Astrocyte (in vitro differentiated cells and primary cell): ENCODE results near the gene E4F1. TPM values are rescaled to one million over a fixed set of nuclear protein-coding genes. Genes with fewer than 3 reads are reported as not detected.

Experiments
- DNase-seq: peaks from one replicate; pipeline ENCODE4 v3.0.0-alpha.2; 2010; ENCODE audit warnings: low read depth
- FAIRE-seq: peaks from 2 replicates; lab custom pipeline; 2011; peaks lifted over from hg19 to GRCh38; lab: Jason Lieb, UNC
- H2AFZ ChIP-seq: 2 replicates; pipeline ENCODE4 v1.6.0; 2012; ENCODE audit warnings: low read depth, low read length, inconsistent platforms
- H3K27ac ChIP-seq: 2 replicates; pipeline ENCODE4 v1.5.1; 2011; ENCODE audit warnings: low read depth, low read length, inconsistent platforms
- H3K27me3 ChIP-seq: 2 replicates; pipeline ENCODE4 v1.6.0; 2011; ENCODE audit warnings: low read length, inconsistent platforms; ENCODE audit not compliant: insufficient read depth
- H3K36me3 ChIP-seq: 2 replicates; pipeline ENCODE4 v1.5.1; 2011; ENCODE audit warnings: low read length, inconsistent platforms; ENCODE audit not compliant: insufficient read depth
- H3K4me1 ChIP-seq: 2 replicates; pipeline ENCODE4 v1.5.1; 2011; ENCODE audit warnings: low read length, inconsistent platforms; ENCODE audit not compliant: insufficient read depth
- H3K4me2 ChIP-seq: 2 replicates; pipeline ENCODE4 v1.6.0; 2012; ENCODE audit warnings: low read length, inconsistent platforms
- H3K4me3 ChIP-seq: 2 replicates; pipeline ENCODE4 v1.5.1; 2011; ENCODE audit warnings: low read depth, mild to moderate bottlenecking, low read length, inconsistent platforms; ENCODE audit not compliant: insufficient read depth
- H3K79me2 ChIP-seq: 2 replicates; pipeline ENCODE4 v1.6.0; 2012; ENCODE audit warnings: mild to moderate bottlenecking, low read length, inconsistent platforms; ENCODE audit not compliant: insufficient read depth
- H3K9ac ChIP-seq: 2 replicates; pipeline ENCODE4 v1.6.0; 2012; ENCODE audit warnings: mild to moderate bottlenecking, low read length, inconsistent platforms
- H3K9me3 ChIP-seq: 2 replicates; pipeline ENCODE4 v1.5.1; 2012; ENCODE audit warnings: low read depth, mild to moderate bottlenecking, low read length, inconsistent platforms; ENCODE audit not compliant: insufficient read depth
- H4K20me1 ChIP-seq: 2 replicates; pipeline ENCODE4 v1.6.0; 2012; ENCODE audit warnings: low read length, inconsistent platforms; ENCODE audit not compliant: insufficient read depth
- H3K27ac Mint-ChIP-seq: one replicate; pipeline ENCODE4 v1.8.0; 2021; ENCODE audit warnings: mild to moderate bottlenecking, mixed read lengths; ENCODE audit not compliant: unreplicated experiment
- H3K27me3 Mint-ChIP-seq: one replicate; pipeline ENCODE4 v1.8.0; 2021; ENCODE audit warnings: low read depth, mixed read lengths; ENCODE audit not compliant: unreplicated experiment
- H3K36me3 Mint-ChIP-seq: one replicate; pipeline ENCODE4 v1.8.0; 2021; ENCODE audit warnings: low read depth, mixed read lengths; ENCODE audit not compliant: unreplicated experiment
- H3K4me1 Mint-ChIP-seq: one replicate; pipeline ENCODE4 v1.8.0; 2021; ENCODE audit warnings: low read depth, mixed read lengths; ENCODE audit not compliant: unreplicated experiment
- H3K4me3 Mint-ChIP-seq: one replicate; pipeline ENCODE4 v1.8.0; 2021; ENCODE audit warnings: mild to moderate bottlenecking, moderate library complexity, mixed read lengths; ENCODE audit not compliant: unreplicated experiment
- H3K9me3 Mint-ChIP-seq: one replicate; pipeline ENCODE4 v1.8.0; 2021; ENCODE audit warnings: mild to moderate bottlenecking, mixed read lengths; ENCODE audit not compliant: unreplicated experiment
- CTCF ChIP-seq: IDR thresholded peaks from 2 replicates; pipeline ENCODE4 v1.5.1; 2011; ENCODE audit warnings: low read depth, mild to moderate bottlenecking, inconsistent platforms, low read length, moderate library complexity; ENCODE audit not compliant: insufficient read depth
- EZH2 ChIP-seq: IDR thresholded peaks from 2 replicates; pipeline ENCODE4 v1.6.1; 2012; ENCODE audit warnings: mild to moderate bottlenecking, low read length, inconsistent platforms; ENCODE audit not compliant: insufficient read depth
- total RNA-seq: library from RNA; stranded (reverse); gene quantifications from 2 replicates; pipeline ENCODE4 v1.2.1, GENCODE V29; 2021

The E4F1 gene
- total RNA-seq, 1 donor from 2014 or later = 22.8 TPM

DNA sequence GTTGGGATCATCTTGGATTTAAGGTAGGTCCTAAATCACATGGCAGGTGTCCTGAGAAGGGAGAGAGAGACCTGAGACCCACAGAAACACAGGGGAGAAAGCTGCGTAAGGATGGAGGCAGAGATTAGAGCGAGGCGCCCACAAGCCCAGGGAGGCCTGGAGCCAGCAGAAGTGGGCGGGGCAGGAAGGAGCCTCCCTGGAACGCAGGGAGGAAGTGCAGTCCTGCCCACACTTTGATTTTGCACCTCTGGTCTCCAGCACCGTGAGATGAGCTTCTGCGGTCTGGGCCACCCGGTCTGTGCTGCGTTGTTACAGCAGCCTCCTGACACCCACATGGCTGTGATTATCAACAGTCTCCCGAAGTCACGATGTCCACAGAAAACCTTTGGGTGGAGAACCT, 19.2 kb downstream of the E4F1 start:
- Histone ChIP-seq H3K9ac (no peak overlapping the region), H3K4me1 (no peaks in the 10 kb centered on the region), H3K4me2 (no peak overlapping the region), H4K20me1 (peaks cover 23% of the 10 kb centered on the region), H3K27me3 (peaks cover 2% of the 10 kb centered on the region), H3K27ac (no peak overlapping the region), H3K79me2 (no peaks in the 10 kb centered on the region), H3K9me3 (no peaks in the 10 kb centered on the region), H3K36me3 (peaks cover 8% of the 10 kb centered on the region), H3K4me3 (no peak overlapping the region), H2AFZ (no peak overlapping the region)
- DNase-seq = no peak
- no peak for TF ChIP-seq CTCF
- no peak for TF ChIP-seq EZH2
- Mint-ChIP-seq H3K27me3 (no peaks in the 10 kb centered on the region), H3K4me1 (no peaks in the 10 kb centered on the region), H3K27ac (no peak overlapping the region), H3K9me3 (no peaks in the 10 kb centered on the region), H3K36me3 (peaks cover 12% of the 10 kb centered on the region), H3K4me3 (no peak overlapping the region)
- FAIRE-seq = no peak

DNA sequence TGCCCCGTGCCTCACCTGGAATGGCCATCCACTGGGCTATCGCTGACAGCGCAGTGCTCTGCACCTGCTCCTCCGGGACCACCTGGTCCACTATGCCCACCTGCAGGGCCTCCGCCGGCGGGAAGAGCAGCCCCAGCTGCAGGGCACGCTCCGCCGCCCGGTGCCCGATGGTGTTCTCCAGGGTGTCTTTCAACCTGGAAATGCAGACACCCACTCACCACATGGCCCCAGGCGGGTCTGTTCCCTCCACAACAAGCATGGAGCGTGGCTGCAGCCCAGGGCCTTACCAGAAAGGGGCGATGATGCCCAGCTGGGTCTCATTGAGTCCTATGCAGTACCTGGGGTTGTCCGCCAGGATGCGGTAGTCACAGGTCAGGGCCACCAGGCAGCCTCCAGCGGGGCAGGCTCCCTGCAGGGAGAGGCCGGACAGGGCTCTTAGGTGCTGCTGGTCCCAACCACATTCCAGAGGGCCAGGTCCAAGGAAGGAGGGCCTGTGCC, 19.7 kb downstream of the E4F1 start:
- Histone ChIP-seq H3K4me3 (no peak overlapping the region), H3K27me3 (no peaks in the 10 kb centered on the region), H2AFZ (no peak overlapping the region), H3K27ac (no peak overlapping the region), H3K4me1 (no peaks in the 10 kb centered on the region), H3K36me3 (peaks cover 8% of the 10 kb centered on the region), H3K4me2 (no peak overlapping the region), H4K20me1 (peaks cover 23% of the 10 kb centered on the region), H3K9me3 (no peaks in the 10 kb centered on the region), H3K79me2 (no peaks in the 10 kb centered on the region), H3K9ac (no peak overlapping the region)
- Mint-ChIP-seq H3K4me1 (no peaks in the 10 kb centered on the region), H3K36me3 (peaks cover 12% of the 10 kb centered on the region), H3K27ac (no peak overlapping the region), H3K4me3 (no peak overlapping the region), H3K9me3 (no peaks in the 10 kb centered on the region), H3K27me3 (no peaks in the 10 kb centered on the region)
- FAIRE-seq (no peak), DNase-seq (no peak)
- TF ChIP-seq EZH2 (no peak), CTCF (no peak)

GRCh38 chr16:2243781-2244180, 20.4 kb downstream of the E4F1 start:
- H3K27me3 ChIP-seq = no peaks in the 10 kb centered on the region
- FAIRE-seq (no peak), DNase-seq (no peak)
- H3K27ac Mint-ChIP-seq = no peak overlapping the region
- peaks cover 12% of the 10 kb centered on the region for H3K36me3 Mint-ChIP-seq
- H3K4me2 ChIP-seq = no peak overlapping the region
- H3K9me3 Mint-ChIP-seq = no peaks in the 10 kb centered on the region
- H3K4me1 ChIP-seq = no peaks in the 10 kb centered on the region
- H3K4me1 Mint-ChIP-seq = no peaks in the 10 kb centered on the region
- no peaks in the 10 kb centered on the region for H3K9me3 ChIP-seq
- H3K9ac ChIP-seq = no peak overlapping the region
- TF ChIP-seq EZH2 = no peak
- no peak for TF ChIP-seq CTCF
- H3K4me3 Mint-ChIP-seq = no peak overlapping the region
- peaks cover 10% of the 10 kb centered on the region for H3K36me3 ChIP-seq
- no peak overlapping the region for H3K4me3 ChIP-seq
- H4K20me1 ChIP-seq = peaks cover 26% of the 10 kb centered on the region
- no peak overlapping the region for H2AFZ ChIP-seq
- no peak overlapping the region for H3K27ac ChIP-seq
- no peaks in the 10 kb centered on the region for H3K27me3 Mint-ChIP-seq
- no peaks in the 10 kb centered on the region for H3K79me2 ChIP-seq
